Heart left ventricle (tissue), 16 donors: ENCODE measurements around the gene TMEM222. TPM values are rescaled to one million over a fixed set of nuclear protein-coding genes. Genes with fewer than 3 reads are reported as not detected.

Source experiments
- ATAC-seq, 4 donors: fragments of 200-7000 bp; cut with Tn5 transposase; one replicate each; pipeline ENCODE4 v1.9.1; 2020 to 2022; ENCODE audit warnings: moderate library complexity in 4 of 4, mild to moderate bottlenecking in 3 of 4, moderate number of reproducible peaks in 1 of 4
- DNase-seq, 5 donors: peaks; one replicate each; pipeline ENCODE4 v3.0.0-alpha.2; 2020
- H3K27ac ChIP-seq, 12 donors: fragments of 200-600 bp; sonication (generic) in 4 of 12; one replicate each; pipeline versions ENCODE4 v1.5.0 to v1.8.0; 2016 to 2022; ENCODE audit warnings: mild to moderate bottlenecking in 2 of 12
- H3K27me3 ChIP-seq, 9 donors: fragments of 200-600 bp; sonication (generic) in 2 of 9; one replicate each; pipeline versions ENCODE4 v1.5.1 to v1.8.0; 2016 to 2022; ENCODE audit warnings: mild to moderate bottlenecking in 3 of 9
- H3K36me3 ChIP-seq, 9 donors: fragments of 200-600 bp; sonication (generic) in 2 of 9; one replicate each; pipeline versions ENCODE4 v1.5.0 to v1.8.0; 2018 to 2022; ENCODE audit warnings: mild to moderate bottlenecking in 2 of 9
- H3K4me1 ChIP-seq, 12 donors: fragments of 200-600 bp; sonication (generic) in 4 of 12; one replicate each; pipeline versions ENCODE4 v1.5.0 to v1.8.0; 2016 to 2022; ENCODE audit warnings: mild to moderate bottlenecking in 3 of 12
- H3K4me3 ChIP-seq, 12 donors: fragments of 200-600 bp; sonication (generic) in 4 of 12; one replicate each; pipeline versions ENCODE4 v1.5.0 to v1.8.0; 2017 to 2022; ENCODE audit warnings: mild to moderate bottlenecking in 9 of 12, moderate library complexity in 4 of 12
- H3K9me3 ChIP-seq, 12 donors: fragments of 200-600 bp; sonication (generic) in 4 of 12; one replicate each; pipeline versions ENCODE4 v1.5.0 to v1.8.0; 2016 to 2022; ENCODE audit warnings: mild to moderate bottlenecking in 1 of 12
- POLR2A ChIP-seq, 2 donors: fragments of 450-650 bp; IDR thresholded peaks; one replicate each; pipeline ENCODE4 v1.6.1; 2017; ENCODE audit warnings: antibody characterized with exemption in 2 of 2, mild to moderate bottlenecking in 2 of 2, moderate library complexity in 2 of 2
- WGBS, 4 donors: extraction: QIAGEN DNeasy Blood & Tissue Kit in 2 of 4; methylation state at CpG; one replicate each; pipeline versions ENCODE4 v1.1.5 to v1.1.7; 2013 to 2018; 5-methylcytosine and 5-hydroxymethylcytosine counted together
- intact Hi-C, 10 donors: fragments of 100-400 bp; cut with DNase I; formaldehyde crosslinking; loops; one replicate each; pipeline versions ENCODE4 v1.11.1 to v1.14.2; 2022
- polyA plus RNA-seq, 2 donors: library from polyadenylated mRNA; stranded (reverse); fragments of 200-250 nt; gene quantifications; one replicate each; pipeline ENCODE4 v1.2.3, GENCODE V29; 2013
- total RNA-seq, 9 donors: library from RNA; depleted of rRNA in 2 of 9; stranded (reverse); fragments of >200 nt in 2 of 9; fragmentation: NEBNext Ultra II Directional in 3 of 9; extraction: Animal tissue kit (Norgen Biotek cat#: 25700) in 3 of 9; gene quantifications; one replicate each; pipeline versions ENCODE4 v1.1.0 to v1.2.4, GENCODE V29; 2016 to 2023
- TF ChIP-seq, protein P1 (sequence below), 12 donors: fragments of 200-600 bp; sonication (generic) in 4 of 12; IDR thresholded peaks; one replicate each; pipeline versions ENCODE4 v1.5.0 to v1.8.0; 2018 to 2022; ENCODE audit warnings: antibody characterized with exemption in 12 of 12, mild to moderate bottlenecking in 5 of 12
- donor health status: ischemic (EF 13 %, LVEDD 7.1; RV severe dilation, severe dysfunction).
- donor health status: healthy with polysubstance abuse.
- donor health status: DM: no; HTN: yes; CAD: no.
- donor health status: DM: no; HTN: no; CAD: no.
- donor health status: ischemic (EF 25% LVEDD 6.9; RV normal size, moderate dysfunction).
- donor health status: ischemic (EF 25% LVEDD 5.7; RV mildly dilated, moderate dysfunction).
- donor health status: healthy.
- donor health status: DM: yes; HTN: yes; CAD: no.
- donor health status: ischemic (EF 35%, LVEDD 5.7; RV mildly dilated, moderate dysfunction).
- donor health status: nonischemic (EF 11% LVEDD 7.7; RV severe dilation, severe dysfunction).
- donor health status: DM: yes; HTN: yes; CAD: no.
- donor health status: PGD.
- donor health status: ischemic (EF 29% LVEDD 5.4; RV normal size, mild dysfunction).
- donor health status: nonischemic (EF 23%, LVEDD 6.1; RV moderate dilation, normal function).

The TMEM222 gene
- total and polyA plus RNA-seq, 11 donors = 18.1 to 49.3 (median 26.2) TPM

DNA sequence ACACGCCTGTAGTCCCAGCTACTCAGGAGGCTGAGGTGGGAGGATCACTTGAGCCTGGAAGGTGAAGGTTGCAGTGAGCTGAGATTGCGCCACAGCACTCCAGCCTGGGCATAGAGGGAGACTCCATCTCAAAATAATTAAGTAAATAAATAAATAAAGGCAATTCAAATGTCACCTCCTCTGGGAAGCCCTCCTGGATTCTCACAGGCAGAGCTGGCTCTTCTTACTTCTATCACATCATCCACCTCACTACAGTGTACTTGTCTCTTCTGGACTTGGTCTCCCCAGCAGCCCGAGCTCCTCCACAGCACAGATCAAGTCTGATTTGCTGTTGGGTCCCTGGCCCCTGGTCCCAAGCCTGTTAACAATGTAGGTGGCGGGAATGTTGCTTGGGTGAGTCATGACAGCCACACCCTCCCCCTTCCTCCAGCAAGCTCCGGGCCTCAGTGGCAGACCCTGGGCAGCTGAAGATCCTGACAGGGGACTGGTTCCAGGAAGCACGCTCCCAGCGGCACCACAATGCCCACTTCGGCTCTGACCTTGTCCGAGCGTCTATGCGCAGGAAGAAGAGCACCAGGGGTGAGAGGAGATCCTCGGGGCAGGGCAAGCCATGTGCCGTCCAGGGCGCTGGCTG, 25.1 kb downstream of the TMEM222 start:
- no peak for TF ChIP-seq POLR2A (IDR thresholded peaks at IDR 0.05)
- TF ChIP-seq, protein P1, sequence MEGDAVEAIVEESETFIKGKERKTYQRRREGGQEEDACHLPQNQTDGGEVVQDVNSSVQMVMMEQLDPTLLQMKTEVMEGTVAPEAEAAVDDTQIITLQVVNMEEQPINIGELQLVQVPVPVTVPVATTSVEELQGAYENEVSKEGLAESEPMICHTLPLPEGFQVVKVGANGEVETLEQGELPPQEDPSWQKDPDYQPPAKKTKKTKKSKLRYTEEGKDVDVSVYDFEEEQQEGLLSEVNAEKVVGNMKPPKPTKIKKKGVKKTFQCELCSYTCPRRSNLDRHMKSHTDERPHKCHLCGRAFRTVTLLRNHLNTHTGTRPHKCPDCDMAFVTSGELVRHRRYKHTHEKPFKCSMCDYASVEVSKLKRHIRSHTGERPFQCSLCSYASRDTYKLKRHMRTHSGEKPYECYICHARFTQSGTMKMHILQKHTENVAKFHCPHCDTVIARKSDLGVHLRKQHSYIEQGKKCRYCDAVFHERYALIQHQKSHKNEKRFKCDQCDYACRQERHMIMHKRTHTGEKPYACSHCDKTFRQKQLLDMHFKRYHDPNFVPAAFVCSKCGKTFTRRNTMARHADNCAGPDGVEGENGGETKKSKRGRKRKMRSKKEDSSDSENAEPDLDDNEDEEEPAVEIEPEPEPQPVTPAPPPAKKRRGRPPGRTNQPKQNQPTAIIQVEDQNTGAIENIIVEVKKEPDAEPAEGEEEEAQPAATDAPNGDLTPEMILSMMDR (IDR thresholded peaks at IDR 0.05) = no peak
- no peak overlapping the region for H3K27ac ChIP-seq
- ATAC-seq = no peak
- no peak overlapping the region for H3K4me3 ChIP-seq
- H3K9me3 ChIP-seq = no peaks in the 10 kb centered on the region
- peaks cover 0 to 49% (median 25%) of the 10 kb centered on the region in 12 donors for H3K4me1 ChIP-seq
- intact Hi-C loops = no loop called here
- no peaks in the 10 kb centered on the region for H3K36me3 ChIP-seq
- no peak for DNase-seq
- 83 to 90% (median 87%) methylated on average over 6 to 14 of the region's 14 CpGs for WGBS, 4 donors
- no peaks in the 10 kb centered on the region for H3K27me3 ChIP-seq

DNA sequence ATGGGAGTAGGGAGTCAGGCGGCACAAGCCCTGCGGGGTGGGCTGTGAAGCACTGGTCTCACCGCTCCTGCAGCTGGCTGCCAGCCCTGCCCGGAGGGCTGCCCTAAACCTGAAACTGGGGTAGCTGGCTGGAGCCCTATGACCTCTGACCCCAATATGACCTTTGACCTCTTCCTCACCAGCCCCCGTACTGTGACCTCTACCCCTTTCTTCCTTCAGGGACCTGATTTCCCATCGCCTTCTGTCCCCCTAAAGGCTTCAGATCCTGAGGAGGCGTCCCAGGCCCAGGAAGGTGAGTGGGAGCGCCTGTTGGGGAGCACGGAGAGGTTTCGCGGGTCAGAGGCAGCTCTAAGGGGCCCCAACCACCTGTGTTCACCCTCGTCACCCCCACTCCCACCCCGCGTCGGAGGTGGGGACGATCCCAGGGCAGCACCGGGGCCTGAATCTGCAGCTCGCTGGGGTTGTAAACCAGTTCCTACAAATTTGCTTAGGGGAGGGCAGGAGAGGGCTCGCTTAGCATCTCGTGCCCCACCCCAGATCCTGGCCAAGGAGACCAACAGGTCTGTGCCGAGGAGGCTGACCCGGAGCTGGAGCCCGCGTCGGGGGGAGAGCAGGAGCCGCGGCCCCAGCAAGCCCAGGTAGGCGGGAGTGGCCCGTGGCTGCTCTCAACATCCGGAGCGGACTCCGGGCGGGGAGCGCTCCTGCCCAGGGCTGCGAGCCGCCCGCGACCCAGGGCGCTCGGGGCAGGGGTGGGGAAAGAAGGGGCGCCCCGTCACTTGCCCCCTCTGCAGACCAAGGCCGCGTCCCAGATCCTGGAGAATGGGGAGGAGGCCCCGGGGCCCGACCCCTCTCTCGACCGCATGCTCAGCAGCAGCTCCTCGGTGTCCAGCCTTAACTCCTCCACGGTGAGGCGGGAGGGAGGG, 27.2 kb downstream of the TMEM222 start:
- Histone ChIP-seq H3K27ac (no peak overlapping the region), H3K36me3 (peaks cover 0 to 13% (median 10%) of the 10 kb centered on the region in 9 donors), H3K9me3 (no peaks in the 10 kb centered on the region), H3K4me3 (peak overlapping the region; percentile 24 to 61 (median 48)), H3K27me3 (no peaks in the 10 kb centered on the region), H3K4me1 (peaks cover 0 to 31% (median 22%) of the 10 kb centered on the region in 12 donors)
- intact Hi-C loops = loop anchor here in 1 of 10 donors (2.0 kb wide), 1 partner anchor 26 kb away; the partner anchor contains the start of gene TMEM222
- WGBS, 4 donors = 25 to 47% (median 31%) methylated on average over 23 to 51 of the region's 51 CpGs
- peak in 1 of 5 donors; percentile 33 for DNase-seq
- ATAC-seq = peak in 3 of 4 donors; percentile 26 to 29 (median 29)
- TF ChIP-seq POLR2A (IDR thresholded peaks at IDR 0.05) = no peak
- TF ChIP-seq, protein P1 (IDR thresholded peaks at IDR 0.05) = no peak

DNA sequence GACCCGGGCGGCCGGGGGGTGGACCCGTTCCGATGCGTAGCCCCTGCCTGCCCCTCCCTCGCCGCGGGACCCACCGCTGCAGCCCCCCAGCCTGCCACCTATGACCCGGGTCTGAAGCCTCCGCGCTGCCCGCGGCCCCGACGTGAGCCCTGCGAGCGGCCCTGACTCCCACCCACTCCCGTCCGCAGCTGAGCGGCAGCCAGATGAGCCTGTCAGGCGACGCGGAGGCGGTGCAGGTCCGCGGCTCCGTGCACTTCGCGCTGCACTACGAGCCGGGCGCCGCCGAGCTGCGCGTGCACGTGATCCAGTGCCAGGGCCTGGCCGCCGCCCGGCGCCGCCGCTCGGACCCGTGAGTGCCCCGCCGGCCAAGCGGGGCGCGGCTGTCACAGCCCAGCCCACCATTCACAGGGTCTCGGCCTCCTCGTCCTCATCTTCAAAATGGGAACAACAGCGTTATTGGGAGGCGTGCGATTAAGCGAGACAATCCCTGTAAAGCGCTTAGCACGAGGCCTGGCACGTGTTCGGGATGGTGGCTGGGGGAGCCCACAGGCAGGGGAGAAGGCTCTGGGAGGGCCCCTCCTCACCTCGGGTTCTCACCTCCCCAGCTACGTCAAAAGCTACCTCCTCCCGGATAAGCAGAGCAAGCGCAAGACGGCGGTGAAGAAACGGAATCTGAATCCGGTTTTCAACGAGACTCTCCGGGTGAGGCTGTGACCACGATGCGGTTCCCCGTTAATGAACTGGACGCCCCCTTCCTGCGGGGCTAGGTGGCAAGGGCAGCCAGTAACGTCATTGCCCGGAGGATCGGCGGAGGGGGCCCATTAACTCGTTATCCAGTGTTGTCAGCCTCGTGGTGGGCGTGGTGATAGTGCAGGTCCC, 28.1 kb downstream of the TMEM222 start:
- 5 to 12% (median 8%) methylated on average over 39 to 84 of the region's 84 CpGs for WGBS, 4 donors

More for the DNA sequence above, 28.1 kb downstream of the TMEM222 start:
- DNase-seq = peak; percentile 70 to 80 (median 74)
- peak overlapping the region in 2 of 12 donors; percentile 18 to 33 for H3K27ac ChIP-seq
- no peaks in the 10 kb centered on the region for H3K9me3 ChIP-seq
- peaks cover 0 to 31% (median 22%) of the 10 kb centered on the region in 12 donors for H3K4me1 ChIP-seq
- H3K36me3 ChIP-seq = peaks cover 0 to 21% (median 17%) of the 10 kb centered on the region in 9 donors
- peak overlapping the region; percentile 24 to 61 (median 48) for H3K4me3 ChIP-seq
- TF ChIP-seq POLR2A (IDR thresholded peaks at IDR 0.05) = no peak
- TF ChIP-seq, protein P1 (IDR thresholded peaks at IDR 0.05) = peak in 2 of 12 donors; percentile 9 to 13
- no peaks in the 10 kb centered on the region for H3K27me3 ChIP-seq
- intact Hi-C loops = loop anchor here in 2 of 10 donors (2.0 to 10.0 kb wide), 3 partner anchors 27 to 45 kb away; partner anchors contain the start of gene TMEM222 (in 1 of the 2)
- peak in 3 of 4 donors; percentile 52 to 72 (median 60) for ATAC-seq
